DMS79 treated with DMSO at 0.1 percent for 48 hours (cell line): ENCODE measurements around the gene SPATA9.
A peak's percentile ranks its signal among the peaks of the same experiment; 100 is the strongest.

Experiments
- DNase-seq: peaks from one replicate; lab custom pipeline; 2025; lab: John Stamatoyannopoulos, UW

SPATA9 gene, protein sequence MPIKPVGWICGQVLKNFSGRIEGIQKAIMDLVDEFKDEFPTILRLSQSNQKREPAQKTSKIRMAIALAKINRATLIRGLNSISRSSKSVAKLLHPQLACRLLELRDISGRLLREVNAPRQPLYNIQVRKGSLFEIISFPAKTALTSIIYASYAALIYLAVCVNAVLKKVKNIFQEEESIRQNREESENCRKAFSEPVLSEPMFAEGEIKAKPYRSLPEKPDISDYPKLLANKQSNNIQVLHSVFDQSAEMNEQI

DNA sequence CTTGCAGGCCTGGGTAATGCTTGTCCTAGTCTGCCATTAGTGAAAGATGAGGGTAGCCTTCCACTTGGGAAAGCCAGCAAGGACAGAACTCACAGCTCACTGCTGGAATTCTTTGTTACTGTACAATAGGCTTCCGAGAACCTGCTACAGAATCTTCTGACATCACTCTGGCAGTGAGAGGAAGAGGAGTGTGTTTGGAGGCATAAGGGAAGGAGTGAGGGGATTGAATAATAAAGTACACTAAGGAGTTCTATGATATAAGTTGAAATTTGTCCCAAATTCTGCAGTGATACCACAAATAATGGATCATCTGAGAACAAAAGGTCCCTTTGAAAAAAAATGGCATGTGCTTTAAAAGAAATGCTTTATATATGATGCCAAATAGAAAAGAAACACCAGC, at the start of gene SPATA9:
TSS of gene SPATA9 (minus strand) at position 101 of the 400 bp plus-strand sequence. CDS start 137 bp downstream, outside the sequence.
- no peak for DNase-seq

GRCh38 chr5:95731571-95732554, 49.1 kb upstream of the SPATA9 start:
- DNase-seq, result peak; percentile 57

- peak; percentile 81 for DNase-seq
These were observed 48.2 kb upstream of the SPATA9 start, which contains the start of gene RHOBTB3 for GRCh38 chr5:95730730-95731570. Gene RHOBTB3 (plus strand): TSS chr5:95731336. CDS start chr5:95731683, 347 bp downstream.

GRCh38 chr5:95730011-95730700, 47.4 kb upstream of the SPATA9 start:
- peak; percentile 52 for DNase-seq

GRCh38 chr5:95729115-95730010, 46.6 kb upstream of the SPATA9 start:
- DNase-seq, result peak; percentile 51

- DNase-seq, result no peak
These were observed 45.8 kb upstream of the SPATA9 start for GRCh38 chr5:95728494-95729114.

GRCh38 chr5:95727764-95728191, 45.0 kb upstream of the SPATA9 start:
- DNase-seq, result peak; percentile 96

- DNase-seq, result peak; percentile 12
These were observed 44.3 kb upstream of the SPATA9 start for GRCh38 chr5:95726811-95727763.

DNA sequence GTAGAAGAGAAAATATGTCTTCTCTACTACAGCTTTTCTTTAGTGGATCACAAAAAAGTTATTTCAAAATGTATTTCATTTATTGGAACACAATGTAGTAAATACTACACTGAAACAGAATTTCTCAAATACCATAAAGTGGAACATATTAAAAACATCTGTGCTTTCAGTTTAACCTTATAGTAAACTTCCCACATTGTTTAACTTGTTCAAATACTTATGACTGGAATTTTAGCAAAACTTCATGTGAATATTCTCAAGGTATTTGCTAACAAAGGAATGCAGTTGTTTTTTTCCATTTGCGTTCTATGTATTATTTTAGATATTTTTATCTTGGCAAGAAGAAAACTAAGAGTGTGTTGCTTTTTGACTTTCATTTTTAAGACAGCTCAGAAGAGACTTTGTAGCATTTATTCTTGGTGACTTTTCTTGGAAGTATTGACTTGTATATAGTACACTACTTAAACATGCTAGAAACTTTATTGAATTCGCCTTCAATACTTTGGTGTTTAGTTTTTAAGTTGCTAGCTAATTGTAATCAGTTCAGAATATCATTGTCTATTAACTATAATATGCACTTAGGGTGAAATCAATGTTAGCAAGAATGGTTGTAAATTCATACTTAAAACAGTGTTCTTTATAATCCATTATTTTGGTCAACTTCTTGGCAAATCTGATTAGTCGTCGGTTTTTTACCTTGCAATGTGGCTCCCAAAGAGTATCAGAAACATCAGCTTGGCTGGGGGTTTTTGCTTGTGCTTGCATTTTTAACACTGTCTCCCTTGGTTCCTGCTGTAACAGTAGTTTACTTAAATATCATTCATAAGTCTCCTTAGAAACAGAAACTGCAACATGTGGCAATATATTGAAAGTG, 43.4 kb upstream of the SPATA9 start:
- no peak for DNase-seq

DNA sequence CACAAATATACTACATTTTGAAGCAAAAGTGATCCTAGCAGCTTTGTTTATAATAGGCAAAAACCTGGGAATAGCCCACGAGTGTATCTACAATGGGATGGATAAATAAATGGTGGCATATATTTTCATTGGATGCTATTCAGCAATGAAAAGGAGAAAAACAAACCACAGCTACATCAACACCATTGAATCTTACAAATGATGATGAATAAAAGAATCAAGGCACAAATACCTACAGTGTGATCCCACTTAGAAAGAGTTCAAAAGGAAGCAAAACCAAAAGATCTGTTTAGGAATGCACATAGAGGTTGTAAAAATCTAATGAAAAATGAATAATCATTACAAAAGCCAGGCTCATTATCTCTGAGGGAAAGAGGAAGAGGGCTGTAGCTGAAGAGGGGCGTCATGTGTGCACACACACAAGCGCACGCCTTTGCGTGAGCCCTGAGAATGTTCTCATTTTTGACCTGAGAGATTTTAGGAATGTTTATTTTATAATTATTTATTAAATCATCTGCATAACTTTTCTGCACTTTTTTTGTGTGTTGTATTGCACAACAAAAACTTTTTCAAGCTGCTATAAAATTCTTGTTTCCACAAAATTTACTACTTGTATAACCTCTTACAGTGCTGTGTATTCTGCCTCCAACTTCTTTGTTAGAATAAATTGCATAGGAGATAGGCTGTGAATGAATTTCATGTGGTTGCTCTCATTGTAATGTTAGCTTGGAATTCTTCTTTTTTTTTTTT, 42.5 kb upstream of the SPATA9 start:
- DNase-seq, result no peak

DNA sequence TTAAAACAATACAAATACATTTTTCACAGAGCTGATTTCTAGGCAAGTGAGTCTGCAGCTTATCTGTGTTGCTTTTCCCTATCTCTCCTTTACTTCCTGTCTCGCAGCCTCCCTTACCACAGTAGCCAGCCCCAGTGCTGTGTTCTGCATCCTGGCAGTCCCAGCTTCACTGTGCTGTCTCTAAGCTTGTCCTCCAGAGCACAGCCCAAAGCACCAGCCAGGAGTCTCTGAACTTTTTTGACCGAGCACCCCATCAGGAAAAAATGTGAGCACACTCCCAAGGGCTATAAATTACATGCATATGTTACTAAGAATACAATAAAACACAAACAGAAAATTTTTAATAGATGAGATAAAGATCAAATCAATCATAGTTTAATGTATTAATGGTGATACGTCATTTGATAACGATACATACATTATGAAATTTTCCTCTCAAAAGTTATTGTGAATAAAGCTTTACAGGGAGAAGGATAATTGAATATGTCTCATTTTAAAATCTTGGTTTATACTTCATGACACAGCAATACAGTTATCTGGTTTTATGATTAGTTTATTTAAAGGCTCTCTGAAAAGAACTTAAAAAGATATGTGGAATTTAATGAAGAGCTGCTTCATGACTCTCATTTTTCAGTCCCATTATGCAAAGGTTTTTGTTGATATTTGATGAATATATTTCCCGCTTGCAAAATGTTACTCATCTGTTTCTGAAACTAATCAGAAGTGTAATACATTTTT, 41.0 kb upstream of the SPATA9 start:
- DNase-seq, result no peak

- DNase-seq, result no peak
These were observed 38.9 kb upstream of the SPATA9 start for GRCh38 chr5:95721582-95722295.

DNA sequence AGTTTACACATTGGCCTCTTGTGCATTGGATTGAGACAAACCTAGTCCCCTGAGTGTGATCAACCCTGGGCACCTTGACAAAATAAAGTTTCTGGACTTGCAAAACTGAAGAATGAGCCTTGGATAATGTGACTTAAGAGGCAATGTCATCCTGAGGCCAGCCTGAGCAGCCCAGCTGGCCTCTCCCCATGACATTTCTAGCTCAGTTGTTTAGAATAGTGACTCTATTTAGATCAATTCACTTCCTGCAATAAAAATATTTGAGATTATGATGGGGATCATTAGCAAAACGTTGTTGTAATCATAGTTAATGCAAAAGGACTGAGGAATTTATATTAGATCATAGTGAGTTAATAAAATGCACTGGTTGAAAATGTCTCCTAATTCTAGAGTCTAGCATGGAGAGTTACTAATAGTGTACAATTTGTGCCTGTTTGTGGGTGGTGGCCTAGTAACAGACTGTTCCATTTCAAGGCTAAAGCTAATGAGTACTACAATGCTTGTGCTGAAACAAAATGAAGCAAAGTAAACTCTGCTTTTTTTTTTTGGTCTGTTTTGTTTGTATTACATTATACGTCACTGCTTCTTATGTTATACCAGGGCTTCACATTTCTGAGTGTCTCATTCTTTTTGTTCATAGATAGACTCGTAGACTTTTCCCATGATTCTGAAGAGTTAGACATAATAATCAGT, 37.4 kb upstream of the SPATA9 start:
- DNase-seq, result peak; percentile 7

DNA sequence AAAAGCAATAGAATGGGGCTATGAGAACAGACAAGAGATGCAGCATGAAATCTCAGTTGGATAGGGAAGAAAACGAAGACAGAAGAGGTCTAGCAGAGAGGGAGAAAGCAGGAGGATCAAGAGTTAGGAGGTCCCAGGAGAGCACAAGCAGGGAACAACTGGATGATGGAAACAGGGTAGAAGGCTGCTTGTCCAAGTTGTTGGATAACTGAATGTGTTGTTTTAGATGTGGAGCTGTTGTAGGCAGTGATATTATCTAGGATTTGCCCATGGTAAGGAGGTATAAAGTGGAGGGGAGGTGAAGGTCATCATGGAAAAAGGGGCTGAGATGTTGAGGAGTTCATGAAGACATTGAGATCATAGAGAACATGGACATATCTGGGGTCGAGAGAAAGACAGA, 35.9 kb upstream of the SPATA9 start:
- no peak for DNase-seq

DNA sequence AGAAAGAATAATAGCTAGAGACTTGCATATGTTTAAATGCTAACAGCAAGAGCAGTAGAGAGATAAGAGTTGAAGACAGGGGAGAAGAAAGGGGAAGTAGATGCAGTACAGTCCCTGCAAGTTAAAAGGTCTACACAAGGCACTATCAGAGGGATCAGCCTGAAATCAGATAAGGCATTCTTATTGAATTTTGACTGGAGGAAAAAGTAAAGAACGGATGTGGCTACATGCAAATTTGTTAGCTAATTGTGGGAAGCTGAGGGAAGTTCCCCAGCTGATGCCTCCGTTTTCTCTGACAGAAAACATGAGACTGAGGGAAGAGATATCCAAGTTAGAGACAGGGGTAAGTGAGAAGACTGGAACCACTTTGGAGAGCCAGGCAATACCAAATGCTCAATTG, 35.4 kb upstream of the SPATA9 start:
- no peak for DNase-seq
